NCI-H2227 (cell line): ENCODE data around the gene CBFB.
A peak's percentile ranks its signal among the peaks of the same experiment; 100 is the strongest.
"Not testable (repeated sequence)": the region's sequence is repeated elsewhere in the genome, so short reads cannot be mapped to it uniquely, and the experiment has no call there.

Experiments used
- DNase-seq: peaks from one replicate; lab custom pipeline; 2025; ENCODE audit not compliant: unreplicated experiment; lab: John Stamatoyannopoulos, UW

CBFB gene

GRCh38 chr16:67040906-67041305, 12.0 kb downstream of the CBFB start:
- no peak for DNase-seq

GRCh38 chr16:67041520-67041919, 12.6 kb downstream of the CBFB start:
- DNase-seq, result not testable (repeated sequence)

GRCh38 chr16:67043420-67043819, 14.5 kb downstream of the CBFB start:
- DNase-seq, result no peak

GRCh38 chr16:67050796-67051195, 21.8 kb downstream of the CBFB start:
- DNase-seq, result no peak

- DNase-seq, result no peak
These were observed 23.4 kb downstream of the CBFB start for GRCh38 chr16:67052399-67052798.

GRCh38 chr16:67053767-67054334, 24.9 kb downstream of the CBFB start:
- DNase-seq, result no peak

- DNase-seq, result no peak
These were observed 26.0 kb downstream of the CBFB start for GRCh38 chr16:67054901-67055300.

GRCh38 chr16:67055712-67056487, 27.0 kb downstream of the CBFB start:
- no peak for DNase-seq

GRCh38 chr16:67063008-67063407, 34.1 kb downstream of the CBFB start:
- DNase-seq, result no peak

- DNase-seq, result no peak
These were observed 39.3 kb downstream of the CBFB start for GRCh38 chr16:67068212-67068753.

GRCh38 chr16:67071476-67072048, 42.6 kb downstream of the CBFB start:
- no peak for DNase-seq

- no peak for DNase-seq
These were observed 46.4 kb downstream of the CBFB start for GRCh38 chr16:67075331-67075730.

GRCh38 chr16:67077871-67078270, 48.9 kb downstream of the CBFB start:
- no peak for DNase-seq

- no peak for DNase-seq
These were observed 53.2 kb downstream of the CBFB start for GRCh38 chr16:67082100-67082499.

GRCh38 chr16:67082891-67083290, 53.9 kb downstream of the CBFB start:
- DNase-seq, result no peak

GRCh38 chr16:67084345-67085028, 55.5 kb downstream of the CBFB start:
- no peak for DNase-seq

- no peak for DNase-seq
These were observed 57.9 kb downstream of the CBFB start for GRCh38 chr16:67086822-67087221.

- DNase-seq, result no peak
These were observed 58.3 kb downstream of the CBFB start for GRCh38 chr16:67087291-67087690.

GRCh38 chr16:67087803-67088202, 58.9 kb downstream of the CBFB start:
- DNase-seq, result peak; percentile 35

GRCh38 chr16:67088551-67088950, 59.6 kb downstream of the CBFB start:
- DNase-seq, result no peak

GRCh38 chr16:67089101-67089500, 60.2 kb downstream of the CBFB start:
- no peak for DNase-seq
